SK-N-SH (cell line): ENCODE results near the gene PRF1. TPM values are rescaled to one million over a fixed set of nuclear protein-coding genes. Genes with fewer than 3 reads are reported as not detected.

ENCODE experiments used
- CTCF ChIA-PET: fragments of 300-600, 350-600 bp; formaldehyde crosslinking; extraction: SDS; loops from one replicate; lab custom pipeline; 2021; lab: Yijun Ruan, JAX
- POLR2A ChIA-PET: fragments of 350-600 bp; sonication (Branson Sonifier 250); formaldehyde crosslinking; extraction: SDS; loops from one replicate; lab custom pipeline; 2020; ENCODE audit warnings: antibody characterized with exemption, inconsistent platforms; lab: Yijun Ruan, JAX
- DNase-seq: peaks from one replicate; pipeline ENCODE4 v3.0.0; 2012
- H2AFZ ChIP-seq: fragments of 200-600 bp; sonication (generic); 2 replicates; pipeline ENCODE4 v1.8.1; 2016; ENCODE audit warnings: antibody characterized with exemption, mild to moderate bottlenecking, low read depth
- H3F3A ChIP-seq: fragments of 200-600 bp; sonication (generic); replicated peaks from 2 replicates; pipeline ENCODE3; 2016; ENCODE audit warnings: antibody characterized with exemption, mild to moderate bottlenecking; ENCODE audit not compliant: insufficient read depth
- H3K27ac ChIP-seq, 2 experiments: fragments of 200-500 bp in 1 of 2; fragments of 200-600 bp in 1 of 2; sonication (Bioruptor generic) in 1 of 2; sonication (generic), shearing (Covaris generic) in 1 of 2; 2 replicates each; pipeline versions ENCODE4 v1.5.1 to v1.6.1; 2014 to 2016; ENCODE audit warnings: low read depth in 2 of 2, inconsistent platforms in 1 of 2, low read length in 1 of 2, mild to moderate bottlenecking in 1 of 2, mixed read lengths in 1 of 2
- H3K27me3 ChIP-seq: fragments of 200-600 bp; sonication (generic), shearing (Covaris generic); 2 replicates; pipeline ENCODE4 v1.6.1; 2016; ENCODE audit warnings: mixed run types; ENCODE audit not compliant: insufficient read depth
- H3K36me3 ChIP-seq, 2 experiments: fragments of 200-500 bp in 1 of 2; fragments of 200-600 bp in 1 of 2; sonication (Bioruptor generic) in 1 of 2; sonication (generic) in 1 of 2; replicated peaks in 1 of 2; 2 replicates each; pipeline versions ENCODE3 to v1.5.1; 2014 to 2016; ENCODE audit warnings: low read length in 1 of 2, mild to moderate bottlenecking in 1 of 2; ENCODE audit not compliant: insufficient read depth in 2 of 2, control insufficient read depth in 1 of 2
- H3K4me1 ChIP-seq, 2 experiments: fragments of 200-500 bp in 1 of 2; fragments of 200-600 bp in 1 of 2; sonication (Bioruptor generic) in 1 of 2; sonication (generic), shearing (Covaris generic) in 1 of 2; 2 replicates each; pipeline versions ENCODE4 v1.5.1 to v1.6.1; 2014 to 2016; ENCODE audit warnings: low read depth in 1 of 2, low read length in 1 of 2, mixed run types in 1 of 2; ENCODE audit not compliant: insufficient read depth in 2 of 2, control insufficient read depth in 1 of 2
- H3K4me2 ChIP-seq: fragments of 200-600 bp; sonication (generic), shearing (Covaris generic); 2 replicates; pipeline ENCODE4 v1.6.1; 2017; ENCODE audit warnings: mixed run types
- H3K4me3 ChIP-seq, 2 experiments: fragments of 200-500 bp in 1 of 2; fragments of 200-600 bp in 1 of 2; sonication (Bioruptor generic) in 1 of 2; sonication (generic), shearing (Covaris generic) in 1 of 2; 2 replicates each; pipeline versions ENCODE4 v1.5.1 to v1.8.1; 2014 to 2016; ENCODE audit warnings: low read depth in 2 of 2, inconsistent platforms in 1 of 2, low read length in 1 of 2, mild to moderate bottlenecking in 1 of 2, mixed read lengths in 1 of 2, moderate library complexity in 1 of 2
- H3K79me2 ChIP-seq: fragments of 200-600 bp; sonication (generic); 2 replicates; pipeline ENCODE4 v1.8.1; 2017; ENCODE audit warnings: mild to moderate bottlenecking; ENCODE audit not compliant: insufficient read depth
- H3K9ac ChIP-seq: fragments of 200-600 bp; sonication (generic); 2 replicates; pipeline ENCODE4 v1.6.1; 2017; ENCODE audit warnings: mixed run types
- H3K9me2 ChIP-seq: fragments of 200-600 bp; sonication (generic); 2 replicates; pipeline ENCODE4 v1.6.1; 2017; ENCODE audit warnings: mixed run types
- H3K9me3 ChIP-seq: fragments of 200-600 bp; sonication (generic); 2 replicates; pipeline ENCODE4 v1.6.1; 2017; ENCODE audit warnings: mixed run types, mild to moderate bottlenecking, moderate library complexity
- H4K20me1 ChIP-seq: fragments of 200-600 bp; sonication (generic); 2 replicates; pipeline ENCODE4 v1.6.1; 2017; ENCODE audit warnings: mild to moderate bottlenecking, mixed run types; ENCODE audit not compliant: insufficient read depth
- GATA2 ChIP-seq: sonication (generic); formaldehyde crosslinking; IDR thresholded peaks from 2 replicates; pipeline ENCODE4 v1.5.0; 2020; ENCODE audit warnings: mild to moderate bottlenecking, missing genetic modification reagents
- MEF2A ChIP-seq: IDR thresholded peaks from 2 replicates; pipeline ENCODE4 v1.4.0; 2012; ENCODE audit warnings: low read depth, borderline replicate concordance
- WGBS: methylation state at CpG from one replicate; pipeline ENCODE4 v1.1.6; 2017; ENCODE audit warnings: low lambda C conversion rate; 5-methylcytosine and 5-hydroxymethylcytosine counted together
- polyA plus RNA-seq, 3 experiments: library from polyadenylated mRNA; depleted of rRNA; stranded (reverse); fragments of >200 nt; gene quantifications; 2 replicates each; pipeline ENCODE4 v1.2.3, GENCODE V29; 2012
- TF ChIP-seq, protein P1 (sequence below): fragments of 150-350 bp; IDR thresholded peaks from 2 replicates; pipeline ENCODE4 v1.6.1; 2017; ENCODE audit warnings: antibody characterized with exemption, low read length, low read depth, borderline replicate concordance
- TF ChIP-seq, protein P2 (sequence below): IDR thresholded peaks from 2 replicates; pipeline ENCODE4 v1.4.0; 2012; ENCODE audit warnings: low read depth
- TF ChIP-seq, protein P3 (sequence below): fragments of 150-350 bp; IDR thresholded peaks from 2 replicates; pipeline ENCODE4 v1.6.1; 2016; ENCODE audit warnings: mild to moderate bottlenecking, low read depth, low read length
- TF ChIP-seq, protein P4 (sequence below): fragments of 200-600 bp; sonication (generic); IDR thresholded peaks from 2 replicates; pipeline ENCODE4 v1.6.1; 2017; ENCODE audit warnings: antibody characterized with exemption, mild to moderate bottlenecking, moderate library complexity
- TF ChIP-seq, protein P5 (sequence below): IDR thresholded peaks from 2 replicates; pipeline ENCODE4 v1.6.1; 2012; ENCODE audit warnings: mild to moderate bottlenecking, low read depth, low read length, moderate library complexity

PRF1 gene
- polyA plus RNA-seq, 1 of the 3 experiments (the other 2 are of a cell fraction): not detected

DNA sequence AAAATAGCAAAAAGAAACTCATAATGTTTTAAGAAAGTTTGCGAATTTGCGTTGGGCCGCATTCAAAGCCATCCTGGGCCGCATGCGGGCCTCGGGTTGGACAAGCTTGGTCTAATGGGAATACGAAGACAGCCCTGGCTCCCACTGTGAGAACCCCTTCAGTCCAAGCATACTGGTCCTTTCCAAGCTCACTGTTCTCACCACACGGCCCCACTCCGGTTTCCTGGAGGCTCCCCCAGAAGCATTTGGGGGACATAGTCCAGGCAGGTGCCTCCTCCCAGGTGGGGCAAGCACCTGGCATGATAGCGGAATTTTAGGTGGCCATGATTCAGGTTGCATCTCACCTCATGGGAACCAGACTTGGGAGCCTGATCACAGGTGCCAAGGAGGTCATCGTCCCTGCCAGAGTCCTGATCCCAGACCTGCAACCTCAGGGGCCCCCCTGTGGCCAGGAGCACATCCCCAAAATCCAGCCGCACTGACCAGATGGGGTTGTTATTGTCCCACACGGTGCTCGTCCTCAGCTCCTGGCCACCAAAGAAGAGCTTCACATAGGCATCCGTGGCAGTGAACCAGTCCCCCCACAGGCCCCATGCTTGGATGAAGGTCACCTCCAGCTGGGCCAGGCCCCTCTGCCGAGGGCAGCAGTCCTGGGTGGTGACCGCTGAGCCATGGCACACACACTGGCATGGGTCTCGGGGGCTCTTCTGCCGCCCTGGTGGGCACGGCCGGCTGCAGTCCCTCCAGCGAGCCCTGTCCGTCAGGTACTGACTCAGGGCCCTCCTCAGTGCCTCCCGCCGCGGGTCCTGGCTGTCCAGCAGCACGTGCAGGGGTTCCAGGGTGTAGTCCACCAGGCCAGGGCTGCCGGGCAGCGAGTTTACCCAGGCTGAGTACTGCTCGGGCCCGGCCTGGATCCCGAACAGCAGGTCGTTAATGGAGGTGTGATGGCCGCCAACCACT, 4.4 kb downstream of the PRF1 start:
- Histone ChIP-seq H3K9ac (no peak overlapping the region), H2AFZ (no peak overlapping the region), H3K36me3 (no peaks in the 10 kb centered on the region), H3K79me2 (no peaks in the 10 kb centered on the region), H3K9me3 (no peaks in the 10 kb centered on the region), H3F3A (no peaks in the 10 kb centered on the region), H3K27ac (no peak overlapping the region), H3K4me1 (peaks cover 0 to 12% of the 10 kb centered on the region in 2 experiments; a peak in 1 of 4 replicates), H4K20me1 (no peaks in the 10 kb centered on the region), H3K9me2 (no peaks in the 10 kb centered on the region), H3K27me3 (peaks cover 9% of the 10 kb centered on the region; the same call in 1 of the 2 replicates), H3K4me2 (no peak overlapping the region), H3K4me3 (no peak overlapping the region)
- TF ChIP-seq GATA2 (no peak), MEF2A (no peak)
- TF ChIP-seq, protein P1, sequence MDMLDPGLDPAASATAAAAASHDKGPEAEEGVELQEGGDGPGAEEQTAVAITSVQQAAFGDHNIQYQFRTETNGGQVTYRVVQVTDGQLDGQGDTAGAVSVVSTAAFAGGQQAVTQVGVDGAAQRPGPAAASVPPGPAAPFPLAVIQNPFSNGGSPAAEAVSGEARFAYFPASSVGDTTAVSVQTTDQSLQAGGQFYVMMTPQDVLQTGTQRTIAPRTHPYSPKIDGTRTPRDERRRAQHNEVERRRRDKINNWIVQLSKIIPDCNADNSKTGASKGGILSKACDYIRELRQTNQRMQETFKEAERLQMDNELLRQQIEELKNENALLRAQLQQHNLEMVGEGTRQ: no peak
- TF ChIP-seq, protein P2, sequence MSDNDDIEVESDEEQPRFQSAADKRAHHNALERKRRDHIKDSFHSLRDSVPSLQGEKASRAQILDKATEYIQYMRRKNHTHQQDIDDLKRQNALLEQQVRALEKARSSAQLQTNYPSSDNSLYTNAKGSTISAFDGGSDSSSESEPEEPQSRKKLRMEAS: no peak
- TF ChIP-seq, protein P3, sequence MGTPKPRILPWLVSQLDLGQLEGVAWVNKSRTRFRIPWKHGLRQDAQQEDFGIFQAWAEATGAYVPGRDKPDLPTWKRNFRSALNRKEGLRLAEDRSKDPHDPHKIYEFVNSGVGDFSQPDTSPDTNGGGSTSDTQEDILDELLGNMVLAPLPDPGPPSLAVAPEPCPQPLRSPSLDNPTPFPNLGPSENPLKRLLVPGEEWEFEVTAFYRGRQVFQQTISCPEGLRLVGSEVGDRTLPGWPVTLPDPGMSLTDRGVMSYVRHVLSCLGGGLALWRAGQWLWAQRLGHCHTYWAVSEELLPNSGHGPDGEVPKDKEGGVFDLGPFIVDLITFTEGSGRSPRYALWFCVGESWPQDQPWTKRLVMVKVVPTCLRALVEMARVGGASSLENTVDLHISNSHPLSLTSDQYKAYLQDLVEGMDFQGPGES: no peak
- TF ChIP-seq, protein P4, sequence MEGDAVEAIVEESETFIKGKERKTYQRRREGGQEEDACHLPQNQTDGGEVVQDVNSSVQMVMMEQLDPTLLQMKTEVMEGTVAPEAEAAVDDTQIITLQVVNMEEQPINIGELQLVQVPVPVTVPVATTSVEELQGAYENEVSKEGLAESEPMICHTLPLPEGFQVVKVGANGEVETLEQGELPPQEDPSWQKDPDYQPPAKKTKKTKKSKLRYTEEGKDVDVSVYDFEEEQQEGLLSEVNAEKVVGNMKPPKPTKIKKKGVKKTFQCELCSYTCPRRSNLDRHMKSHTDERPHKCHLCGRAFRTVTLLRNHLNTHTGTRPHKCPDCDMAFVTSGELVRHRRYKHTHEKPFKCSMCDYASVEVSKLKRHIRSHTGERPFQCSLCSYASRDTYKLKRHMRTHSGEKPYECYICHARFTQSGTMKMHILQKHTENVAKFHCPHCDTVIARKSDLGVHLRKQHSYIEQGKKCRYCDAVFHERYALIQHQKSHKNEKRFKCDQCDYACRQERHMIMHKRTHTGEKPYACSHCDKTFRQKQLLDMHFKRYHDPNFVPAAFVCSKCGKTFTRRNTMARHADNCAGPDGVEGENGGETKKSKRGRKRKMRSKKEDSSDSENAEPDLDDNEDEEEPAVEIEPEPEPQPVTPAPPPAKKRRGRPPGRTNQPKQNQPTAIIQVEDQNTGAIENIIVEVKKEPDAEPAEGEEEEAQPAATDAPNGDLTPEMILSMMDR: no peak
- TF ChIP-seq, protein P5, sequence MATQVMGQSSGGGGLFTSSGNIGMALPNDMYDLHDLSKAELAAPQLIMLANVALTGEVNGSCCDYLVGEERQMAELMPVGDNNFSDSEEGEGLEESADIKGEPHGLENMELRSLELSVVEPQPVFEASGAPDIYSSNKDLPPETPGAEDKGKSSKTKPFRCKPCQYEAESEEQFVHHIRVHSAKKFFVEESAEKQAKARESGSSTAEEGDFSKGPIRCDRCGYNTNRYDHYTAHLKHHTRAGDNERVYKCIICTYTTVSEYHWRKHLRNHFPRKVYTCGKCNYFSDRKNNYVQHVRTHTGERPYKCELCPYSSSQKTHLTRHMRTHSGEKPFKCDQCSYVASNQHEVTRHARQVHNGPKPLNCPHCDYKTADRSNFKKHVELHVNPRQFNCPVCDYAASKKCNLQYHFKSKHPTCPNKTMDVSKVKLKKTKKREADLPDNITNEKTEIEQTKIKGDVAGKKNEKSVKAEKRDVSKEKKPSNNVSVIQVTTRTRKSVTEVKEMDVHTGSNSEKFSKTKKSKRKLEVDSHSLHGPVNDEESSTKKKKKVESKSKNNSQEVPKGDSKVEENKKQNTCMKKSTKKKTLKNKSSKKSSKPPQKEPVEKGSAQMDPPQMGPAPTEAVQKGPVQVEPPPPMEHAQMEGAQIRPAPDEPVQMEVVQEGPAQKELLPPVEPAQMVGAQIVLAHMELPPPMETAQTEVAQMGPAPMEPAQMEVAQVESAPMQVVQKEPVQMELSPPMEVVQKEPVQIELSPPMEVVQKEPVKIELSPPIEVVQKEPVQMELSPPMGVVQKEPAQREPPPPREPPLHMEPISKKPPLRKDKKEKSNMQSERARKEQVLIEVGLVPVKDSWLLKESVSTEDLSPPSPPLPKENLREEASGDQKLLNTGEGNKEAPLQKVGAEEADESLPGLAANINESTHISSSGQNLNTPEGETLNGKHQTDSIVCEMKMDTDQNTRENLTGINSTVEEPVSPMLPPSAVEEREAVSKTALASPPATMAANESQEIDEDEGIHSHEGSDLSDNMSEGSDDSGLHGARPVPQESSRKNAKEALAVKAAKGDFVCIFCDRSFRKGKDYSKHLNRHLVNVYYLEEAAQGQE: no peak
- ChIA-PET POLR2A (interaction anchor here (1.1 kb wide), 1 partner anchor 10 kb away, joined by 4 read pairs; no protein-coding TSS in a partner anchor), CTCF (interaction anchor here (1.0 to 2.8 kb wide), 2 partner anchors 21 to 161 kb away, joined by 3 to 8 read pairs; no protein-coding TSS in a partner anchor)
- 78% methylated on average over 19 of the region's 34 CpGs for WGBS
- no peak for DNase-seq
